Stimulated activated naive B cell treated with anti-CD40 and anti-IgM and Interleukin-4, amounts not matched to agents 10 μg/mL and 1 μg/mL and 100 μg/mL, for 72 hours (primary cell): ENCODE measurements around the gene SLC13A2.

ENCODE experiments used
- ATAC-seq, 2 donors: fragments of 150-1000 bp; cut with Tn5 transposase; replicated peaks; 2 replicates each; pipeline ENCODE4 v1.10.0; 2021; ENCODE audit warnings: moderate library complexity in 1 of 2
- DNase-seq: peaks from one replicate; pipeline ENCODE4 v3.0.0; 2021
- H3K27ac Mint-ChIP-seq: one replicate; pipeline ENCODE4 v1.8.0; 2022; ENCODE audit warnings: mild to moderate bottlenecking, mixed read lengths
- H3K27me3 Mint-ChIP-seq, 2 donors: one replicate each; pipeline ENCODE4 v1.8.0; 2022; ENCODE audit warnings: mixed read lengths in 2 of 2
- H3K36me3 Mint-ChIP-seq, 2 donors: one replicate each; pipeline ENCODE4 v1.8.0; 2022; ENCODE audit warnings: mixed read lengths in 2 of 2, mild to moderate bottlenecking in 1 of 2
- H3K4me1 Mint-ChIP-seq, 2 donors: one replicate each; pipeline ENCODE4 v1.8.0; 2022; ENCODE audit warnings: mixed read lengths in 2 of 2, mild to moderate bottlenecking in 1 of 2
- H3K4me3 Mint-ChIP-seq, 2 donors: one replicate each; pipeline ENCODE4 v1.8.0; 2022; ENCODE audit warnings: mild to moderate bottlenecking in 2 of 2, mixed read lengths in 2 of 2, moderate library complexity in 1 of 2
- H3K9me3 Mint-ChIP-seq, 2 donors: one replicate each; pipeline ENCODE4 v1.8.0; 2022; ENCODE audit warnings: mixed read lengths in 2 of 2, mild to moderate bottlenecking in 1 of 2

SLC13A2 gene

GRCh38 chr17:28523186-28523585 lies 49.7 kb downstream of the SLC13A2 start:
- no peak overlapping the region for H3K4me3 Mint-ChIP-seq
- ATAC-seq (no peak), DNase-seq (no peak)
- H3K9me3 Mint-ChIP-seq: no peaks in the 10 kb centered on the region
- H3K36me3 Mint-ChIP-seq: no peaks in the 10 kb centered on the region
- no peak overlapping the region for H3K27ac Mint-ChIP-seq
- peaks cover 4 to 12% of the 10 kb centered on the region in 2 donors for H3K4me1 Mint-ChIP-seq
- peaks cover 0 to 7% of the 10 kb centered on the region in 2 donors for H3K27me3 Mint-ChIP-seq

GRCh38 chr17:28523876-28524275 lies 50.4 kb downstream of the SLC13A2 start:
- H3K4me3 Mint-ChIP-seq: no peak overlapping the region
- ATAC-seq: no peak

GRCh38 chr17:28524476-28525424 lies 51.3 kb downstream of the SLC13A2 start:
- ATAC-seq (no peak), DNase-seq (no peak)
- Mint-ChIP-seq H3K36me3 (no peaks in the 10 kb centered on the region), H3K9me3 (no peaks in the 10 kb centered on the region), H3K4me3 (no peak overlapping the region), H3K27ac (no peak overlapping the region), H3K27me3 (no peaks in the 10 kb centered on the region), H3K4me1 (no peaks in the 10 kb centered on the region)

More at GRCh38 chr17:28523876-28524275, 50.4 kb downstream of the SLC13A2 start:
- no peak for DNase-seq
- Mint-ChIP-seq H3K27me3 (peaks cover 0 to 5% of the 10 kb centered on the region in 2 donors), H3K36me3 (no peaks in the 10 kb centered on the region), H3K27ac (no peak overlapping the region), H3K9me3 (no peaks in the 10 kb centered on the region), H3K4me1 (peaks cover 0 to 6% of the 10 kb centered on the region in 2 donors)

GRCh38 chr17:28526381-28526780 lies 52.9 kb downstream of the SLC13A2 start:
- no peak for ATAC-seq
- Mint-ChIP-seq H3K27ac (no peak overlapping the region), H3K9me3 (no peaks in the 10 kb centered on the region), H3K4me1 (no peaks in the 10 kb centered on the region), H3K36me3 (no peaks in the 10 kb centered on the region), H3K27me3 (peaks cover 4 to 8% of the 10 kb centered on the region in 2 donors), H3K4me3 (no peak overlapping the region)
- no peak for DNase-seq

GRCh38 chr17:28527181-28527681 lies 53.8 kb downstream of the SLC13A2 start:
- no peaks in the 10 kb centered on the region for H3K36me3 Mint-ChIP-seq
- H3K4me1 Mint-ChIP-seq: no peaks in the 10 kb centered on the region
- no peak overlapping the region for H3K4me3 Mint-ChIP-seq
- ATAC-seq (no peak), DNase-seq (no peak)
- no peak overlapping the region for H3K27ac Mint-ChIP-seq
- H3K27me3 Mint-ChIP-seq: peaks cover 4 to 11% of the 10 kb centered on the region in 2 donors
- H3K9me3 Mint-ChIP-seq: no peaks in the 10 kb centered on the region

GRCh38 chr17:28527859-28528258 lies 54.4 kb downstream of the SLC13A2 start:
- Mint-ChIP-seq H3K27me3 (peaks cover 4 to 11% of the 10 kb centered on the region in 2 donors), H3K4me3 (no peak overlapping the region), H3K27ac (no peak overlapping the region), H3K4me1 (no peaks in the 10 kb centered on the region), H3K36me3 (no peaks in the 10 kb centered on the region), H3K9me3 (no peaks in the 10 kb centered on the region)
- ATAC-seq (no peak), DNase-seq (no peak)

GRCh38 chr17:28528327-28529012 lies 55.0 kb downstream of the SLC13A2 start:
- Mint-ChIP-seq H3K27ac (no peak overlapping the region), H3K4me3 (no peak overlapping the region), H3K9me3 (no peaks in the 10 kb centered on the region), H3K4me1 (no peaks in the 10 kb centered on the region), H3K36me3 (no peaks in the 10 kb centered on the region), H3K27me3 (peaks cover 4 to 11% of the 10 kb centered on the region in 2 donors)
- ATAC-seq: no peak
- no peak for DNase-seq

GRCh38 chr17:28529013-28529400 lies 55.6 kb downstream of the SLC13A2 start:
- Mint-ChIP-seq H3K27me3 (peaks cover 4 to 11% of the 10 kb centered on the region in 2 donors), H3K9me3 (no peaks in the 10 kb centered on the region)

GRCh38 chr17:28530250-28530649 lies 56.8 kb downstream of the SLC13A2 start:
- Mint-ChIP-seq H3K4me1 (no peaks in the 10 kb centered on the region), H3K27me3 (peaks cover 4 to 11% of the 10 kb centered on the region in 2 donors), H3K36me3 (no peaks in the 10 kb centered on the region), H3K4me3 (no peak overlapping the region), H3K27ac (no peak overlapping the region), H3K9me3 (no peaks in the 10 kb centered on the region)
- no peak for DNase-seq
- ATAC-seq: no peak

More at GRCh38 chr17:28529013-28529400, 55.6 kb downstream of the SLC13A2 start:
- no peak for ATAC-seq
- no peaks in the 10 kb centered on the region for H3K4me1 Mint-ChIP-seq
- no peak for DNase-seq
- no peak overlapping the region for H3K4me3 Mint-ChIP-seq
- no peak overlapping the region for H3K27ac Mint-ChIP-seq
- no peaks in the 10 kb centered on the region for H3K36me3 Mint-ChIP-seq

GRCh38 chr17:28530926-28531325 lies 57.5 kb downstream of the SLC13A2 start:
- ATAC-seq: no peak
- Mint-ChIP-seq H3K27me3 (peaks cover 4 to 11% of the 10 kb centered on the region in 2 donors), H3K36me3 (no peaks in the 10 kb centered on the region), H3K4me3 (no peak overlapping the region), H3K4me1 (no peaks in the 10 kb centered on the region), H3K9me3 (no peaks in the 10 kb centered on the region), H3K27ac (no peak overlapping the region)
- no peak for DNase-seq

- Mint-ChIP-seq H3K36me3 (no peaks in the 10 kb centered on the region), H3K9me3 (no peaks in the 10 kb centered on the region), H3K4me1 (no peaks in the 10 kb centered on the region), H3K4me3 (no peak overlapping the region), H3K27ac (no peak overlapping the region), H3K27me3 (peaks cover 4 to 11% of the 10 kb centered on the region in 2 donors)
- ATAC-seq (no peak), DNase-seq (no peak)
These were observed 58.9 kb downstream of the SLC13A2 start for GRCh38 chr17:28532050-28532960.

GRCh38 chr17:28533091-28533807 lies 59.8 kb downstream of the SLC13A2 start:
- Mint-ChIP-seq H3K4me3 (no peak overlapping the region), H3K27me3 (peaks cover 4 to 11% of the 10 kb centered on the region in 2 donors), H3K9me3 (no peaks in the 10 kb centered on the region), H3K4me1 (no peaks in the 10 kb centered on the region), H3K36me3 (no peaks in the 10 kb centered on the region), H3K27ac (no peak overlapping the region)
- DNase-seq (no peak), ATAC-seq (no peak)

GRCh38 chr17:28534740-28535375 lies 61.4 kb downstream of the SLC13A2 start:
- Mint-ChIP-seq H3K27me3 (peaks cover 4 to 11% of the 10 kb centered on the region in 2 donors), H3K27ac (no peak overlapping the region), H3K4me3 (no peak overlapping the region), H3K36me3 (no peaks in the 10 kb centered on the region), H3K9me3 (no peaks in the 10 kb centered on the region), H3K4me1 (no peaks in the 10 kb centered on the region)
- no peak for ATAC-seq
- no peak for DNase-seq
